ENCODE measurements around the gene CCDC181.
"Not testable (repeated sequence)": the region's sequence is repeated elsewhere in the genome, so short reads cannot be mapped to it uniquely, and the experiment has no call there.

CCDC181 gene

DNA sequence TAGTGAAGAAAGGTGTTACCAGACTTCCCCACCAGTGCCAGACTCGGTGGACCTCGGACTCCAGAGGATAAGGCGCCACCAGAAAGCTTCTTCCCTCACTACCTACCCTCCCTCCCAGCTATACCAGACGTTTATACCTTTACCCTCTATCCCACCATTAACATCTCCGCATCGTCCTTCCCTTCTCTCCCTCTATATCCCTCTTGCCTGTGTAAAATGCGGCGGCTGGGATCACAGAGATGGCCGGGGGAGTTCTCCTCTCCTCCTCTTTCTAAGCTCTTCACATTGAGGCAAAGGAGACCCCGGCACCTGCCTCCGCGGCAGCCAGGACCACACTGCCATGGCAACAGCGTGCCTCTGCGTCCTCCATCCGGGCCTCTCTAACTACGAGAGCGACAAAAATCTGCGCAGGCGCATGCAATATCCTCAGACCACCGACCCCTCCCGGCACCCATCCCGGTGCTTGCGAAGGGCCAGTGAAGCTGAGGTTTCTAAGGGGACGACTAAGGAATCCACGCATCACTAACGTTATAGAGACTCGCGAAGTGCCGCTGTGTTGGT is at the start of gene CCDC181:
TSS of gene CCDC181 (minus strand) at position 394 of the 561 bp plus-strand sequence. CDS start 2,547 bp downstream, outside the sequence.
- peak; percentile 49 for DNase-seq

- DNase-seq, result no peak
Measured at GRCh38 chr1:169475806-169476387, 48.6 kb upstream of the CCDC181 start.

GRCh38 chr1:169474302-169474995 is 47.2 kb upstream of the CCDC181 start:
- no peak for DNase-seq

- DNase-seq, result no peak
Measured at GRCh38 chr1:169473347-169473746, 46.1 kb upstream of the CCDC181 start.

DNA sequence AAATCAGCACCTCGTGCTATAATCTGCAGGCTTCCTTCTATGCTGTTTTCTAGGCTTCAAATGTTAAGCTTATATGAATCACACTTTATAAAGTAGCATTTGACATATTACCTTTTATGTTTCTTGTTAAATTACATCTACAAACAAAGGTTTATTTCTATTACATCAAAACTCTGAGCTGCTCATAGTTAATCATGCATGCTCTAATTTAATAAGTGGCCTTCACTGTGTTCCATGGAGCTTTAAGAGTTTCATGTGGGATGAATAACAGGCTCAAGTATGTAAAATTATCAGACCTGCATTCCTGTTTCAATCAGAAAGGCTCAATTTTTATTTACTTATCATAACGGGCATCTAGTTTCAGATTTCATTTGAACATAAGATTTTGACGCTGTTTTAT is 45.5 kb upstream of the CCDC181 start:
- DNase-seq, result no peak

- no peak for DNase-seq
Measured at GRCh38 chr1:169468982-169469381, 41.7 kb upstream of the CCDC181 start.

GRCh38 chr1:169466259-169467230 is 39.3 kb upstream of the CCDC181 start:
- no peak for DNase-seq

- no peak for DNase-seq
Measured at GRCh38 chr1:169465281-169465680, 38.0 kb upstream of the CCDC181 start.

GRCh38 chr1:169462385-169462784 is 35.1 kb upstream of the CCDC181 start:
- DNase-seq, result no peak

DNA sequence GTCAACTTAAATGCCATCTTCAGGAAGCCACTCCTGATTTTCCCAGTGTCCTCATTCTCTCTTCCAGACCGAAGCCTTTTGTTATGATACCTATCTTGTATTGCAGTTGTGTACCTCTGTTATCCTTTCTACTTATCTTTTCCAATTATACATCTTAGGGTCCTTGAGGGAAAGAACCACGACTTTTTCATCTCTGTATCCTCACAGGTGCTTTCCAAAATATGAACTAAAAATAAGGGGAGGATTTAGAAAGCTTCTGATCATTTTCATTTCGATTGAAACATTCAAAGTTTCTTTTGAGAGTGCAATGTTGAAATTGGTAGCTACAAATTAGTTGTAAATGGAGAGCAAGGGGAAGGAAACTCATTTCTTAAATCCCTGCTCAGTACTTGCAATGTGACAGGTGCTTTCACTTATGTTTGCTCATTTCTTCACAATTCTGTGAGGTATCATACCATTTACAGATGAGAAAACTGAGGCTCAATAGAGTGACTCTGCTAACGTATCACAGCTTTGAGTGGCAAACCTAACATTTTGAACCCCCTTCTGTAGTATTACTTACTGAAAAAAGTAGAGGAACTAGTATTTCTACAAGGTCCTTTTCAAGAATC is 34.2 kb upstream of the CCDC181 start:
- DNase-seq, result no peak

DNA sequence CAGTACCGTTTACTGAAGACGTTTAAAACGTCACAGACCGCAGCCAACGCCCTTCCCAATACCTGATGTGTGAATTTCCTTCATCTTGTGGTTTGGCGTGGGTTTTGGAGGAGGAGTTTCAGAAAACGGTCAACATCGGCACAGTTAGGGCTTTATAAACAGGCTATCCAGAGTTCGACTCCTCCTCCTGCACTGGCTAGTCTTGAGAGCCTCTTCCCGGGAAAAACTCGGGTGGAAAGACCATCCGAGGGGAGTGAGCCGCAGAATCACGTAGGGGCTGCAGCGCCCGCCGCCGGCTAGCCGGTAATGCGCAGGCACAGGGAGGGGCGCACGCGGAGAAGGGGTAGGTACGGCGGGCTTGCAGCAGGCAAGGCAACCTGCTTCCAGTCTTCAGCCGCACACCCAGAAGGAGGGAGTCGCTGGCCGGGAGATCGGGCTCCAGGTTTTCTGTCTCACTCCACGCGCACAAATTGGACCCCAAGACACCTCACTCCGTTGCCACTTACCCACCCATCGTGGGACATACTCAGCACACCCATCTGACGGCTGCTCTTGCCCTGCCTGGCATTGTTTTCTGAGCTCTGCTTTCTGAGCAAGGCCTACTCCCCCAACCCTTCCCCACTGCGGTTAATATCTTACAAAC is 33.0 kb upstream of the CCDC181 start:
- DNase-seq, result no peak

GRCh38 chr1:169457443-169457842 is 30.2 kb upstream of the CCDC181 start:
- no peak for DNase-seq

DNA sequence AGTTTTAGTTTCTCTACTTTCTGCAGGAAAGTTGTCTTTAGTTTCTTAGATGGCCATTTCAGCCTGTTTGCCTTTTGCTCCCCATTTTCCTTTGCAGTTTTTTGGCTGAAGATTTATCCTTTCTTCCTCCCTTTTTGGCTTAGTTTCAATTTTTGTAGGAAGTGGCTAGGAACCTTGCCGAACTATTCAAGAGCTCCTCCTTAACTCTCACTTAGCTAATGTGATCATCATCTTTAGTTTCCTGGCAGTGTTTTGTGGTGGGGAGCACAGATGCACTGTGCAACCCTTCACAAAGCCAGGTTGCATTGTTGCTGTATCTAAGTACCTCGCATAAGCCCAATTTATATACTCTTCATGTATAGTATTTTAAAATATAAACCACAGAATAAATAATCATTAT is 28.8 kb upstream of the CCDC181 start:
- no peak for DNase-seq

GRCh38 chr1:169452921-169453320 is 25.6 kb upstream of the CCDC181 start:
- DNase-seq, result no peak

DNA sequence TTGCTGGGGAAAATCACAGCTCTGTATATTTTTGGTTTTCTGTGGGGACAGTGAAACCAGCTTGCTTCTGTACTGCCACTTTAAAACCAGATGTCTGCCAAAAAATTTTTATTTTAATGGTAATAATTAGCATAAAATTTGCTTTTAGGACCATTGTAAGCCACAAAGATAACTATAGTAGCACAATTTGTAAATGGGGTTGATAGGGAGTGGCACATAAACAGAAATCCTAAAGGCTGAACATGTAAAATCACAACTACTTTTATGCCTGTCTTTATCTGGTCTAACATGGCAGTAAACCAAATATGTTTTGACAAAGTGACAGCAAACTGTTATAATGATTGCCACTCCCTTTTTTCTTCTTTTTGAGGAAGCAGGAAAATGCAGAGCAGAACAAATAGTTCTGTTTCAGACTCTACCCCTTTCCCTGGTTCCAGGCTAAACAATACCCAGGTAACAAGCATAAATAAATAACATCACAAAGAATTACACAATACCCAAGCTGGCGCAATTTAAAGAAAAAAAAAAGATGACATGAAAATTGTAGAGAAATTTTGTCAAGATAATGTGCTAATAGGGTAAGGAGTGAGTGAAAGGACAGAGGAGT is 24.0 kb upstream of the CCDC181 start:
- no peak for DNase-seq

DNA sequence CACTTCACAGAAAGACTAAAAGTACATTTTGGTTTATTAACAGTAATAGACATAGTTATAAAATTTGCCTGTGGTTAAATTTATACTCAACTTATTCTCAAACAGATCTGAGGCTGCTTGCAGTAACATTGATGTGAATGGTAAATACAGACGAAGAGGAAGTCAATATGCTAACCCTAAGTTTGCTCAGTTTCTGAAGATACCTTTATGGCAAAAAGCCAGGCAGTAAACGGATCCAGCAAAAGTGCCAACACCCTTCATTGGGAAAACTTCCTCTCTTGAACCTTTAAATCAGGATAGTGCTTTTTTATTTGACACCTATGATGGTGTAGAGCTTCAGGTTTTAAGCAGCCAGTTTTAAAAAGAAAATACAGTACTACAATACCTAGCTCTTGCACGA is 16.6 kb upstream of the CCDC181 start:
- no peak for DNase-seq

DNA sequence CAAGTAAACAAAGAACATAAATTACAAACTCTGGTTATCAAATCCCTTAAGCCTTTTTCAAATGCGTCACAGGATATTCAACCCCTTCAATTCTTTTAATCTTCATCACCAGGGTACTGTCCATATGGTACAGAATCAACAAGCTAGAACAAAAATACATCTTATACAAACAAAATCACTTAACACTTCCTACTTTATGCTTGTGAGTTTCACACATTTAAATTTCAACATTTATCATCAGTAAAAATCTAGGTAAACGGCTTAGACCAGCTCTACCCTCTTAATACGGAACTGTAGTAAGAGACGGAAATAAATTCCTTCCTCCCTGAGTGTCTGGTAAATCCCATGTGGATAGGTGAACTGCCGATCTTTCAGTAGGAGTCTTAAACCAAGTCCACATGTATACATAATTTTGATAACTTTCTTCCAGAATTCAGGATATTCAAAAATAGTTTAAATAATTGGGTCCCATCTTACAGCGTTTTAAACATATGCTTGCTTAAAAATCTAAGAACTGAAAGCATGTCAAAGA is 1.0 kb downstream of the CCDC181 start:
- DNase-seq, result no peak

- no peak for DNase-seq
Measured at GRCh38 chr1:169421309-169421708, 6.0 kb downstream of the CCDC181 start.

- DNase-seq, result no peak
Measured at GRCh38 chr1:169414952-169415351, 12.3 kb downstream of the CCDC181 start.

DNA sequence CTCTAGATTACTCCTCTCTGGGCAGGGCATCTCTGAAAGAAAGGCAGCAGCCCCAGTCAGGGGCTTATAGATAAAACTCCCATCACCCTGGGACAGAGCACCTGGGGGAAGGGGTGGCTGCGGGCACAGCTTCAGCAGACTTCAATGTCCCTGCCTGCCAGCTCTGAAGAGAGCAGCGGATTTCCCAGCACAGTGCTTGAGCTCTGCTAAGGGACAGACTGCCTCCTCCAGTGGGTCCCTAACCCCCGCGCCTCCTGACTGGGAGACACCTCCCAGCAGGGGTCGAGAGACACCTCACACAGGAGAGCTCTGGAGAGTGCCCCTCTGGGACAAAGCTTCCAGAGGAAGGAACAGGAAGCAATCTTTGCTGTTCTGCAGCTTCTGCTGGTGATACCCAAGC is 18.9 kb downstream of the CCDC181 start:
- not testable (repeated sequence) for DNase-seq

DNA sequence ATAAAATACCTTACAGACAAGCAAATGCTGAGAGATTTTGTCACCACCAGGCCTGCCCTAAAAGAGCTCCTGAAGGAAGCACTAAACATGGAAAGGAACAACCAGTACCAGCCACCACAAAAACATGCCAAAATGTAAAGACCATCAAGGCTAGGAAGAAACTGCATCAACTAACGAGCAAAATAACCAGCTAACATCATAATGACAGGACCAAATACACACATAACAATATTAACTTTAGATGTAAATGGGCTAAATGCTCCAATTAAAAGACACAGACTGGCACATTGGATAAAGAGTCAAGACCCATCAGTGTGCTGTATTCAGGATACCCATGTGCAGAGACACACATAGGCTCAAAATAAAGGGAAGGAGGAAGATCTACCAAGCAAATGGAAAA is 24.7 kb downstream of the CCDC181 start:
- DNase-seq, result not testable (repeated sequence)

DNA sequence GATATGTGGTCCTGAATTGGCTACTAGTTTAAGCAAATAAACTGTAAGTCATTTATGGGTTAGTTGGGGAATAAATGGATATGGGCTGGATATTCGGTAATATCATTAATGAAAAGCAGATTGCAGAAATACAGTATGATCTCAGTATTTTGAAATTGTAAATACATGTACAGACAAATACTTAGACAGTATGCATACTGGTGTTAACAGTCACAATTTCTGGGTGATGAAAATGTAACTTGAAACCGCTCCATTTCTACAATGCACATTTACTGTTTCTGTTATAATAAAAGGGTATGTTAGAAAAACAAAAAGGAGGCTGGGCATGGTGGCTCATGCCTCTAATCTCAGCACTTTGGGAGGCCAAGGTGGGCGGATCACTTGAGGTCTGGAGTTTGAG is 31.3 kb downstream of the CCDC181 start:
- DNase-seq, result no peak
